HG03571 (cell line): Measurements from ENCODE around the gene AP3B2.
A peak's percentile ranks its signal among the peaks of the same experiment; 100 is the strongest.
"Not testable (repeated sequence)": the region's sequence is repeated elsewhere in the genome, so short reads cannot be mapped to it uniquely, and the experiment has no call there.

Source experiments
- ATAC-seq: cut with Tn5 transposase; IDR thresholded peaks from one replicate; pipeline ENCODE4 v1.9.1; 2021; ENCODE audit not compliant: unreplicated experiment

Gene AP3B2, protein sequence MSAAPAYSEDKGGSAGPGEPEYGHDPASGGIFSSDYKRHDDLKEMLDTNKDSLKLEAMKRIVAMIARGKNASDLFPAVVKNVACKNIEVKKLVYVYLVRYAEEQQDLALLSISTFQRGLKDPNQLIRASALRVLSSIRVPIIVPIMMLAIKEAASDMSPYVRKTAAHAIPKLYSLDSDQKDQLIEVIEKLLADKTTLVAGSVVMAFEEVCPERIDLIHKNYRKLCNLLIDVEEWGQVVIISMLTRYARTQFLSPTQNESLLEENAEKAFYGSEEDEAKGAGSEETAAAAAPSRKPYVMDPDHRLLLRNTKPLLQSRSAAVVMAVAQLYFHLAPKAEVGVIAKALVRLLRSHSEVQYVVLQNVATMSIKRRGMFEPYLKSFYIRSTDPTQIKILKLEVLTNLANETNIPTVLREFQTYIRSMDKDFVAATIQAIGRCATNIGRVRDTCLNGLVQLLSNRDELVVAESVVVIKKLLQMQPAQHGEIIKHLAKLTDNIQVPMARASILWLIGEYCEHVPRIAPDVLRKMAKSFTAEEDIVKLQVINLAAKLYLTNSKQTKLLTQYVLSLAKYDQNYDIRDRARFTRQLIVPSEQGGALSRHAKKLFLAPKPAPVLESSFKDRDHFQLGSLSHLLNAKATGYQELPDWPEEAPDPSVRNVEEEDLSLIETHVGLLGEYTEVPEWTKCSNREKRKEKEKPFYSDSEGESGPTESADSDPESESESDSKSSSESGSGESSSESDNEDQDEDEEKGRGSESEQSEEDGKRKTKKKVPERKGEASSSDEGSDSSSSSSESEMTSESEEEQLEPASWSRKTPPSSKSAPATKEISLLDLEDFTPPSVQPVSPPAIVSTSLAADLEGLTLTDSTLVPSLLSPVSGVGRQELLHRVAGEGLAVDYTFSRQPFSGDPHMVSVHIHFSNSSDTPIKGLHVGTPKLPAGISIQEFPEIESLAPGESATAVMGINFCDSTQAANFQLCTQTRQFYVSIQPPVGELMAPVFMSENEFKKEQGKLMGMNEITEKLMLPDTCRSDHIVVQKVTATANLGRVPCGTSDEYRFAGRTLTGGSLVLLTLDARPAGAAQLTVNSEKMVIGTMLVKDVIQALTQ

DNA sequence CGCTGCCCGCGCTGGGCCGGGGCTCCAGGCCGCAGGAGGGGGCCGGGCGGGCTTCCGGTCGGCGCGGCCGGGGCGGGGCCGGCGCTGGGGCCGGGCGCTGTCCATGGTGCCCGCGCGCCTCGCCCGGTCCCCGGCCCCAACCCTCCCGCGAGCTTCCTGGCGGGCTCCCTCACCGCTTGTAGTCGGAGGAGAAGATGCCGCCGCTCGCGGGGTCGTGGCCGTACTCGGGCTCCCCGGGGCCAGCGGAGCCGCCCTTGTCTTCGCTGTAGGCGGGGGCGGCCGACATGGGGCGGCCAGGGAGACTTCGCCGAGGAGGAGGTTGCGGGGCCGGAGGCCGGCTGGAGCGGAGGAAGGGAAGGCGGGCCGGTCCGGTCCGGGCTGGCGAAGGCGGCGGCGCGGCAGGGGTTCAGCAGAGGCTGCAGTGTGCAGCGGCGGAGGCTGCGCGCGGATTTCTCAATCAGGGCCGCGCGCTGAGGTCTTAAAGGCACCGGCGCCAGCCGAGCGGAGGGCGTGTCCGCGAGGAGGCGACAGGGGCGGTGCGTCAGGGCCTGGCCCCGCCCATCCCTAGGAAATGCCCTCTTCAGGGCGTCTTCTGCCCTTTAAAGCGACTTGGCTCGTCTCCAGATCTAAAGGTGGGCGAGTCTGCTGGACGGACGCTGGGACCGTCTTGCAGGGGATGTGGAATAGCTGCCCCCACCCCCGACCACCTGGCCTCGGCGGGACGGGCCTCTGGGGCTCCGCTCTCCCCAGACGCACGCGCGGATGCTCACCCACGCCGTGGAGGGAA, at the start of gene AP3B2:
Gene AP3B2 (minus strand): TSS at position 455 of the 787 bp plus-strand sequence. CDS start 169 bp downstream, at position 286.
- ATAC-seq, result peak; percentile 90

- no peak for ATAC-seq
These were observed 41.6 kb upstream of the AP3B2 start for GRCh38 chr15:82751308-82751707.

GRCh38 chr15:82750831-82751180, 41.1 kb upstream of the AP3B2 start:
- ATAC-seq, result peak; percentile 27

- ATAC-seq, result peak; percentile 90
These were observed 40.5 kb upstream of the AP3B2 start for GRCh38 chr15:82749951-82750830.

- ATAC-seq, result no peak
These were observed 38.6 kb upstream of the AP3B2 start for GRCh38 chr15:82748315-82748714.

- ATAC-seq, result no peak
These were observed 34.1 kb upstream of the AP3B2 start for GRCh38 chr15:82743810-82744209.

- ATAC-seq, result no peak
These were observed 32.5 kb upstream of the AP3B2 start for GRCh38 chr15:82742134-82742533.

DNA sequence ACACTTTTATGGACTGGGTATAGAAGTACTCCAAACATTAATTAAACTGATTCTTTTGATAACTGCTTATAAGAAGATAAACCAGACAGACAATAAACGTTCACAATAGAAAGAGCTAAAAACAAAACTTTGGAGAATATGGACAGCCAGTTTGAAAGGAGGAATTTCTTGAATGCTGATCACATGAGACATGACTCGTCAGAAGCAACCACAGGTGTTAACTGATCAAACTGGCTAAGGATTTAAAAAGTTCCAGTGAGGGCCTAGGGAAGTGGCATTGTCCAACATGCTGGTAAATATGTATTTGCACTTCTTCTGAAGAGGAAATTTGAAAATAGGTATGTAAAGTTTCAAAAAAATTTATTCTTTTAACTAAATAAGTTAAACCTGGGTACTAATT, 29.4 kb upstream of the AP3B2 start:
- no peak for ATAC-seq

DNA sequence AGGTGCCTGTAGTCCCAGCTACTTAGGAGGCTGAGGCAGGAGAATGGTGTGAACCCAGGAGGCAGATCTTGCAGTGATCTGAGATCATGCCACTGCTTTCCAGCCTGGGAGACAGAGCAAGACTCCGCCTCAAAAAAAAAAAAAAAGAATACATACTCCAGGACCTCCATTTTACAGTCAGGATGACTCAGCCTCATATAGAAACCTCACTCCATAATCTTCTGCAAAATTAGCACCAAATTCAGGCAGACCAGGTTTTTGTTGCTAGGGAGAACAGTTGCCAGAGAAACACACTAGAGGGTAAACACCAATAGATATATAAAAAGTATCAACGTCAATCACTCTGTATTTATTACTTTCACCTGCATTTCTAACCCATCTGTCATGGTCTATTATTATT, 28.3 kb upstream of the AP3B2 start:
- no peak for ATAC-seq

- no peak for ATAC-seq
These were observed 21.9 kb upstream of the AP3B2 start for GRCh38 chr15:82731527-82731926.

GRCh38 chr15:82730022-82730530, 20.4 kb upstream of the AP3B2 start:
- no peak for ATAC-seq

- ATAC-seq, result no peak
These were observed 17.1 kb upstream of the AP3B2 start for GRCh38 chr15:82726816-82727215.

- no peak for ATAC-seq
These were observed 5.3 kb upstream of the AP3B2 start for GRCh38 chr15:82715003-82715402.

DNA sequence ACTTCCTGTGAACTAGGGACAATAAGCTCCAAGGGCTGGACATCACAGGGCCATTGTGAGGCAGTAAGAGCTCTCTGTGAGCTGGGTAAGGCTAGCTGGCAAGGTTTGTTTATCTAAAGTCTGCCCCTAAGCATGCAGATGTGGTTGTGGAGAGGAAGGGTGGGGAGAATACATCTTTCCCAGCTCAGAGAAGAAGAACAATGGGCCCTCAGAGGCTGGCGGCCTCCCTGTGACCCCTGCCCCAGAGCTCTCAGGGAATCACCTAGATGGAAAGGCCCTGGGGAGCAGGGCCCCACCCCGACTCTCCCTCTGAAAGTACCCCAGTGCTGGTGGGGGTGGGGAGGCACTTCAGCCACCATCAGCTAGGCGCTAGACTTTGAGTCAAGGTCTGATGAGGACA, 4.3 kb upstream of the AP3B2 start:
- no peak for ATAC-seq

- no peak for ATAC-seq
These were observed 2.4 kb upstream of the AP3B2 start for GRCh38 chr15:82712036-82712435.

GRCh38 chr15:82710926-82711490, 1.3 kb upstream of the AP3B2 start:
- no peak for ATAC-seq

DNA sequence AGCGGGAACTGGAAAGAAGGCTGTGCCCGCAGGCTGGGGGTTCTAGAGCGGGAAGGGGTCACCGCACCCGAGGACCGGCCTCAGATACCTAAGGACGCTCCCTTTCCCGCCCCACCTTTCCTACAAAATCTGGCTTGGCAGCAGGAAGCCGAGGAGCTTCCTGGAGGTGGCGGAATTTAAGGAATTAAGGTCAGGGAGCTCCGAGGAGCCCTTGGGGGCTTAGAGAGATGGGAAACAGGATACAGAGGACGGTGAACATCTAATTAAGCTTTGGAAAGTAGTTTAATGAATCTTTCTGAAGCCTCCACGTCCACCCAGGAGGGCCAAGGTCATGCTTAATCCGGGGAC, 507 bp upstream of the AP3B2 start:
- ATAC-seq, result no peak

DNA sequence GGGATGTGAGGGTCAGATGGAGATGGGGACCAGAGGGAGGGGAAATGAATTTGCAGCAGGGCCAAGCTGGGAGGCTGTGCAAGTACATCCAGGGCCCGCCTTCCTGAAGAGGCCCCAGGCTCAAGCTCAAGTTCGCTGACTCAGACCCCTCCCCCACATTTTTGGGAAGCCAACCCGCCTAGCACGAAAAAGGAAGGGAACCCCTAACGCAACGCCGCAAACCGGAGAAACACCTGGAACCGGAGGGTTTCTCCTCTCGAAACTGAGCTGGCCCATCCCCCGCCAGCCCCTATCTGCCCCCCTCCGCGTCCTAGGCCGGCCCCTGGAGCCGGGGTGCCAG, 624 bp downstream of the AP3B2 start:
- ATAC-seq, result no peak

GRCh38 chr15:82705856-82706255, 3.8 kb downstream of the AP3B2 start:
- not testable (repeated sequence) for ATAC-seq

- ATAC-seq, result no peak
These were observed 9.9 kb downstream of the AP3B2 start for GRCh38 chr15:82699726-82700125.
